SHP77 treated with DMSO at 0.1 percent for 48 hours (cell line): Measurements from ENCODE around the gene RNFT2.
A peak's percentile ranks its signal among the peaks of the same experiment; 100 is the strongest.
"Not testable (repeated sequence)": the region's sequence is repeated elsewhere in the genome, so short reads cannot be mapped to it uniquely, and the experiment has no call there.

Source experiments
- DNase-seq: peaks from one replicate; lab custom pipeline; 2025; lab: John Stamatoyannopoulos, UW

RNFT2 gene

GRCh38 chr12:116797885-116798284 is 59.8 kb downstream of the RNFT2 start:
- DNase-seq: no peak

GRCh38 chr12:116798719-116799118 is 60.6 kb downstream of the RNFT2 start:
- no peak for DNase-seq

GRCh38 chr12:116799955-116800354 is 61.8 kb downstream of the RNFT2 start:
- no peak for DNase-seq

DNA sequence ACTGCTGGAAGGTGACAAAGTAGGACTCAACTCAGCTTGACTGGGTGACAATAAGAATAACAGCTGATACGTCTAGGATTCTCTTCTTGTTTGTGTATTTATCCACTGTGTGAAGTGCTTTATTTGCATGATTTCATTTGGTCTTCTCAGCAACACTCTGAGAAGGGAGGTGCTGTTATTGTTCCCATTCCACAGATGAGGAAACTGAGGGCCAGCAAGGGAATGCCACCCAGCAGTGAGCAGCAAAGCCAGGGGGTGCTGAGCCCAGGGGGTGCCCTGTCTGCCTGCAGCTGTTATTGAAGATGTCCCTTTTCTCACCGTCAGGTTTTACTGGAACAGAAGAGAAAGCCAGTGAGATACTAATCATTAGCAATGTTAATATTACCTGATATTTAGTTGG is 62.8 kb downstream of the RNFT2 start:
- no peak for DNase-seq

DNA sequence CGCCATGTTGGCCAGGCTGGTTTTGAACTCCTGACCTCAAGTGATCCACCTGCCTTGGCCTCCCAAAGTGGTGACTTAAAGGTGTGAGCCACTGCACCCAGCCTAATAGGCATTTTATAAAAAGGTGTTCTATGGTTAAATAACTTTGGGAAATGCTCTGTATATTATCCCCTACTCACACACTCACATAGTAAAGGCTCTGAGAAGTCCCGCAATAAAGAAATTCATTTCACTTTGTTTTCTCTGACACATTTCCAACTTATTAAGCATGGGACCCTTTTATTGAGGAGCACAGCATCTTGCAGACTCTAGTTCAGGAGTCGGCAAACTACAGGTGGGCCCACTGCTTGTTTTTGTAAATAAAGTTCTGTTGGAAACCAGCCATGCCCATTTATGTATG is 63.9 kb downstream of the RNFT2 start:
- DNase-seq: no peak

- DNase-seq: no peak
These were observed 65.1 kb downstream of the RNFT2 start for GRCh38 chr12:116803013-116803736.

- no peak for DNase-seq
These were observed 65.9 kb downstream of the RNFT2 start for GRCh38 chr12:116804051-116804450.

DNA sequence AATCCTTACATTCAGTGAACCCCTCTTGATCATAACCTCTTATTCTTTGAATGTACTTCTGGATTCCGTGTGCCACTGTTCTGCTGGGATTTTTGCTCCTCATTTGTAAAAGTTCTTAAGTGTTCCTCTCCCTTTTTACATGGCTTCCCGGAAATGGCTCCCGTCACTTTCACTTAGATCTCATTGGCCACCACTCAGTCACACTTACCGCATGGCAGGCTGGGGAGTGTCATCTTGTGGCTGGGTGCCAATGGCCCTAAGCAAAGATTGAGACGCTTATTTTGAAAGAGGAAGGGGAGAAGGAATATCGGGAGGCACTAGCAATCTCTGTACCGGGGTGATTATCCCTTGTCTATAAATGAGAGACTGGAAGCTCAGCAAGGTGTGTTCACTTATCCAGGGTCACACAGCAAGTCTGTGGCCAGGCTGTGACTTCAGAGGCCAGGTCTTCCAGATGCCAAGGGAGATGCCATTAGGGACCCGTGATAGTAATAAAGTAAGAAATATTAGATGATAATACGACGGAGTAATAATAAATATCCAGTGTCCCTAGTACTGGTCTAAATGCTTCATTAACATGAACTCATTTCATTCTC is 68.8 kb downstream of the RNFT2 start:
- DNase-seq: no peak

- no peak for DNase-seq
These were observed 69.4 kb downstream of the RNFT2 start for GRCh38 chr12:116807546-116807945.

- no peak for DNase-seq
These were observed 70.3 kb downstream of the RNFT2 start for GRCh38 chr12:116808113-116809105.

DNA sequence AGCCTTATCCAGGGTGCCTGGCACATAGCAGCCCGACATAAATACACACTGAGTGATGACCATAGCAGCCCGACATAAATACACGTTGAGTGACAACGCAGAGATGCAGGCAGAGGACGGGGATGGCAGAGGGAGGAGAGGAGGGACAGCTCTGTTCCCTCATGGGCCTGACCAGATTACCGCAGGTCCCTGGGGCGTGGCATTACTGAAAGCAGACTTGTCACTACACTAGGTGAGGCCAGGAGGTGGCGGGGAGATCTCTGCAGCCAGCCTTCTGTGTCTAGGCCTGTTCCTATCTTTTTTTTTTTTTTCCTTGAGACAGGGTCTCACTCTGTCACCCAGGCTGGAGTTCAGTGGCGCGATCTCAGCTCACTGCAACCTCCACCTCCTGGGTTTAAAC is 74.1 kb downstream of the RNFT2 start:
- DNase-seq: no peak

DNA sequence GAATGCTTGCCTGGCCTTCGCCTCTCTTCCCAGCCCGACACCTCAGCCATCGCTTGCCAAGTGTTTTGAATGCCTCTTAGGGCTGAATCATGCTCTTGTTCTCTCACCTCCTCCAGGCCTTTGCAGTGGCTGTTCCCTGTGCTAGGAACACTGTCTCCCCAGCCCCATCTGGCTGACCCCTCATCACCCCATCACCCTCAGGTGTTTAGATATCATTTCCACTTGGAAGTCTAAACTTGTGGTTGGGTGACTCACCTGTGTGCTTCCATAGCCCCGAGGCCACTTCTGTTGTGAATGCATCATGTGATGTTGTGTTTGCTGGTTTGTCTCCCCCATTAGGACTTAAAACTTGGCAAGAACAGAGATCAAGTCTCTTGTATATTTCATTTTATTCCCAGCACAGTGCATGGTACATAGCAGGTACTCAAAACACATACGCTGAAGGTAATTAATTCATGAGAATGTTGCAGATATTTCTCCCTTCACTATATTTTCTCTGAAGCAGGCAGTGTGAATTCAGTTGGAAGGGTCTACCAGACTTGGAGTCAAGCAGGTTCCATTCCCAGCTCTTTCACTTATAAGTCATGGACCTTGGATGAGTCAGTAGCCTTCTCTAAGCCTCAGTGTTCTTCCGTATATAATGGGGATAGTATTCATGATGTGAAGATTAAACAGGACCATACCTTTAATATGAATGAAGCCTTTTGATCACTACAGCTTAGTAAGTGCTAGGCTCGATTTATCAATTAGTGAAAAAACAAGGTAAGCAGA is 75.3 kb downstream of the RNFT2 start:
- DNase-seq: no peak

DNA sequence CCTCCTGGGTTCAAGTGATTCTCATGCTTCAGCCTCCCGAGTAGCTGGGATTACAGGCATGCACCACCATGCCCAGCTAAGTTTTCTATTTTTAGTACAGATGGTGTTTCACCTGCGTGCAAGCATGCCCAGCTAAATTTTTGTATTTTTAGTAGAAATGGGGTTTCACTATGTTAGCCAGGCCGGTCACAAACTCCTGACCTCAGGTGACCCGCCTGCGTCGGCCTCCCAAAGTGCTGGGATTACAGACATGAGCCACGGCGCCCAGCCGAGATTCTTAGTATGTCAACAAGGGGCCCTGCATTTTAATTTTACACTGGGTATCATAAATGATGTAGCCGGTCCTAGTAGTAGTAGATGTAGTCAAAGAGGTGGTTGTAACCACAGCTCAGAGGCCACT is 76.7 kb downstream of the RNFT2 start:
- DNase-seq: not testable (repeated sequence)

- no peak for DNase-seq
These were observed 80.3 kb downstream of the RNFT2 start for GRCh38 chr12:116818341-116818856.

DNA sequence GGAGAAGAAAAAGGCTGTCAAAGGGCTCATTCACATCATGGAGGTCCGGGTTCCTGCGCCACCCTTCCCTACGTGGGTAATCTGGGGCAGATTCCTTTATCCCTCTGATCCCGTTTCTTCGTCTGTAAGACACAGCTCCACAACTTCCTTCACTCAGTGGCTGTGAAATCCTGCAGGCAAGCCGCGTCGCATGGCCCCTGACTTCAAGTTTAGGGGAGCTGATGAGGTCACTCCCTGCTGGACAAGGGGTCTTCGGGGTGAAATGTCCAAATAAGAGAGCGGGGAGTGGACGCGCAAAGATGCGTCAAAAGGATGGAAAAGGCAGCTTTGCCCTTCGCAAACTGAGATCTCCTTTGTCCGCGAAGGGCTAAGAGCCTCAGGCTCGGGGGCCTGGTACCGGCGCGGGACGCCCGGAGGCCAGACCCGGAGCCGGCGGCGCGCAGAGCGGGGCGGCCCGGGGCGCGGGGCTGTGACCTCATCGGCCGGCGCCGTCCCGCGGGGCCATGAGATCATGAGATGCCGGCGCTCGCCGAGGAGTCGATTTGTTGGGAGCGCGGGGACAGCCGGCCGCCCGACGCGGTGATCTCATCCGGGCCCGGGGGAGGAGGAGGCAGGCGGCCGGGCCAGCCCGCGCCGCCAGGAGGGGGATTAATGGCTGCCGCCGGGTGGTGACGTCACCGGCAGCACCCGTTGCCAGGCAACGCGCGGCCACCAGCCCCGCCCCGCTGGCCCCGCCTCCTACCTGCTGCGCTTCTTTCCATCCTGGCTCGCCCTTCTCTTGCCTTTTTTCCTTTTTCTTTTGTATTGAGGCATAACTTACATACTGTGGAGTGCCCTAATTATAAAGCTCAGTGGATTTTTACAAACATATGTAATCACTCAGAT is 81.1 kb downstream of the RNFT2 start:
- DNase-seq: peak; percentile 71

DNA sequence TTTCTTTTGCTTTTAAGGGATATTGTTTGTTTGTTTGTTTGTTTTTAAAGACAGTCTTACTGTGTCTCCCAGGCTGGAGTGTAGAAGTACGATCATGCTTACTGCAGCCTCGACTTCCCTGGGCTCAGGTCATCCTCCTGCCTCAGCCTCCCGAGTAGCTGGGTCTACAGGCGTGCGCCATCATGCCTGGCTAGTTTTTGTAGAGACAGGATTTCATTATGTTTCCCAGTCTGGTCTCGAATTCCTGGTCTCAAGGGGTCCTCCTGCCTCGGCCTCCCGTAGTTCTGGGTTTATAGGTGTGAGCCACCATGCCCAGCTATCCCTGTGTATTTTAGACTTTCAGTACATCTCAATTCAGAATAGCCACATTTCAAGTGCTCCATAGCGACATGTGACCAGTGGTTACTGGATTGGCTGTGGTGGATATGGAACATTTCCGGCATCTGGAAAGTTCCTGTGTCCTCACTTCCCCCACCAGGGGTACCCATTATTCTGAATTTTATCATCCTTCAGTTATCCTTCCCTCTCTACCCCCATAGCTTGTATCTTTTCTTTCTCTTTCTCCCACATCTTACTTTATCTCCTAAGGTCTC is 82.0 kb downstream of the RNFT2 start:
- no peak for DNase-seq

- no peak for DNase-seq
These were observed 83.2 kb downstream of the RNFT2 start for GRCh38 chr12:116821291-116821690.

DNA sequence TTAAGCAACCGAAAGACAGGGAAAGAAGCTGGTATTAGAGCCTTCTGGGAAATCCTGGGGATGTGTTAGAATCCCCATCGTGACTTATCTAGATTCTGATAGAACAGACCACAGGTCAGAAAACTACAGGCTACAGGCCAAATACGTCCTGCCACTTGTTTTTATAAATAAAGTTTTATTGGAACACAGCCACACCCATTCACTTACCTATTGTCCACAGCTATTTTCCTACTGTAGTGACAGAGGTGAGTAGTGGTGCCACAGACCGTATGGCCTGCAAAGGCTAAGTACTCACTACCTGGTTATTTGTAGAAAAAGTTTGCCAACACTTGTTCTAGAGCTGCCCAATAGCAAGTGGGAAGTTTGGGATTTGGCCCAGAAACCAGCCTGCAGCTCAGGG is 89.3 kb downstream of the RNFT2 start:
- DNase-seq: no peak

DNA sequence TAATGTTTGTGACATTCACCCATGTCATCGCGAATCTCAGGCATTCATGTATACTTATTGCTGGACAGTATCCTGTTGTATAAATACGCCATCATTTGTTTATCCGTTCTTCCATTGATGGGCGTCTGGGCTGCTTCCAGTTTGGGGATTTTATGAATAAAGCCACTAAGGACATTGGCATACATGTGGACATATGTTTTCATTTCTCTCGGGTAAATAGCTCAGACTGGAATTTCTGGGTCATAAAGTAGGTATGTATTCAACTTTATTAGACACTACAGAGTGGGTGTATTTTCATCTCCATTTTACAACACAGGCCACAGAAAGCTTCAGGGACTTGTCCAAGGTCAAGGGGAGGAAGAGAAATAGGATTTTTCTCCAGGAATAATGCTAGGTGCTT is 94.2 kb downstream of the RNFT2 start:
- DNase-seq: no peak

DNA sequence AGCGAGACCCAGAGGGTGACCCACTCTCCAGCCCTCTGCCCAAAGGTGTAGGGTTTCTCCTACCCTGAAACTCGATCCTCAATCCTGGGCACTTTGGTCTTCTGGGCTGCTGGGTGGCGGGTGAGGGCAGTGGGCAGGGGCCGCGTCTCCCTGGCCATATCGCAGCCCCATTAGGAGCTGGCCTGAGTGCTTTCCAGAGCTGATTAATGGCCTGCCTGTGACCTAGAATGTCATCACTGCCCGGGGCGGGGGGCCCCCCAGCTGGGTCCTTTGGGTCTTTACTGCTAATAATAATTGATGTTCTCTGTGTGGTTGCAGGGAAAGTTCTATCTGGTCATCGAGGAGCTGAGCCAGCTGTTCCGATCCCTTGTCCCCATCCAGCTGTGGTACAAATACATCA is 95.4 kb downstream of the RNFT2 start:
- no peak for DNase-seq
